CD4-positive, alpha-beta memory T cell (primary cell): Measurements from ENCODE around the gene PDLIM7. TPM values are rescaled to one million over a fixed set of nuclear protein-coding genes. Genes with fewer than 3 reads are reported as not detected.

ENCODE experiments used
- CTCF ChIA-PET: fragments of 350-600 bp; sonication (Branson Sonifier 250); formaldehyde crosslinking; loops from one replicate; lab custom pipeline; 2021; ENCODE audit warnings: inconsistent platforms; ENCODE audit not compliant: partially characterized antibody; lab: Charles Lee
- POLR2A ChIA-PET: fragments of 350-600 bp; sonication (Branson Sonifier 250); formaldehyde crosslinking; loops from one replicate; lab custom pipeline; 2021; ENCODE audit not compliant: partially characterized antibody; lab: Charles Lee
- DNase-seq, 5 donors: peaks; one replicate each; pipeline versions ENCODE4 v3.0.0 to v3.0.0-alpha.2; 2020 to 2022; ENCODE audit warnings: mixed read lengths in 1 of 5
- H3K27ac ChIP-seq: one replicate; pipeline ENCODE4 v1.7.0; 2013; ENCODE audit warnings: low read depth, low read length
- H3K27me3 ChIP-seq: 2 replicates; pipeline ENCODE4 v1.7.0; 2013; ENCODE audit warnings: mild to moderate bottlenecking, low read length, moderate library complexity; ENCODE audit not compliant: insufficient read depth
- H3K36me3 ChIP-seq: 2 replicates; pipeline ENCODE4 v1.7.0; 2013; ENCODE audit warnings: mild to moderate bottlenecking, low read length, moderate library complexity; ENCODE audit not compliant: insufficient read depth
- H3K4me1 ChIP-seq: 2 replicates; pipeline ENCODE4 v1.7.0; 2013; ENCODE audit warnings: mild to moderate bottlenecking, low read length, moderate library complexity; ENCODE audit not compliant: insufficient read depth
- H3K4me3 ChIP-seq, 2 donors: one replicate each; pipeline ENCODE4 v1.7.0; 2013; ENCODE audit warnings: low read length in 2 of 2, mild to moderate bottlenecking in 1 of 2
- H3K9me3 ChIP-seq, 2 donors: one replicate each; pipeline ENCODE4 v1.7.0; 2013; ENCODE audit warnings: low read length in 2 of 2, control low read depth in 1 of 2; ENCODE audit not compliant: control insufficient read depth in 1 of 2
- H3K27ac Mint-ChIP-seq, 7 donors: one replicate each; pipeline ENCODE4 v1.8.0; 2020 to 2021; ENCODE audit warnings: mixed read lengths in 7 of 7, mild to moderate bottlenecking in 6 of 7, inconsistent platforms in 3 of 7, moderate library complexity in 3 of 7
- H3K27me3 Mint-ChIP-seq, 2 donors: one replicate each; pipeline ENCODE4 v1.8.0; 2020 to 2021; ENCODE audit warnings: mixed read lengths in 2 of 2
- H3K36me3 Mint-ChIP-seq, 2 donors: one replicate each; pipeline ENCODE4 v1.8.0; 2020 to 2021; ENCODE audit warnings: mixed read lengths in 2 of 2, inconsistent platforms in 1 of 2, mild to moderate bottlenecking in 1 of 2
- H3K4me1 Mint-ChIP-seq, 4 donors: one replicate each; pipeline ENCODE4 v1.8.0; 2020 to 2021; ENCODE audit warnings: mixed read lengths in 4 of 4, mild to moderate bottlenecking in 1 of 4
- H3K4me3 Mint-ChIP-seq, 8 donors: one replicate each; pipeline ENCODE4 v1.8.0; 2020 to 2021; ENCODE audit warnings: mixed read lengths in 8 of 8, mild to moderate bottlenecking in 7 of 8, moderate library complexity in 6 of 8, inconsistent platforms in 3 of 8
- H3K9me3 Mint-ChIP-seq, 8 donors: one replicate each; pipeline ENCODE4 v1.8.0; 2020 to 2021; ENCODE audit warnings: mixed read lengths in 8 of 8, mild to moderate bottlenecking in 5 of 8, inconsistent platforms in 3 of 8, moderate library complexity in 1 of 8
- intact Hi-C: fragments of 100-400 bp; cut with micrococcal nuclease; formaldehyde crosslinking; loops from one replicate; pipeline ENCODE4 v1.15.1; 2023
- polyA plus RNA-seq, 2 donors: library from polyadenylated mRNA; unstranded; fragments of 300-500 nt; fragmentation: Illumina TruSeq; gene quantifications; one replicate each; pipeline ENCODE4 v1.2.3, GENCODE V29; 2021
- total RNA-seq, 2 experiments: library from RNA; stranded (reverse); gene quantifications; one replicate each; pipeline ENCODE4 v1.2.3, GENCODE V29; 2021

PDLIM7 gene
- total and polyA plus RNA-seq, 4 experiments from 2014 or later = 3.3 to 7.3 (median 4.6) TPM

- peaks cover 44 to 97% (median 65%) of the 10 kb centered on the region in 4 donors for H3K4me1 Mint-ChIP-seq
- no peaks in the 10 kb centered on the region for H3K27me3 Mint-ChIP-seq
- CTCF ChIA-PET = interaction anchor here (0.8 to 14.2 kb wide), 4 partner anchors 12 to 43 kb away, joined by 3 to 307 read pairs (median 56); partner anchors contain the start of genes F12, PFN3 and PRR7
- no peaks in the 10 kb centered on the region for H3K27me3 ChIP-seq
- intact Hi-C loops = loop anchor here (1.0 kb wide), 1 partner anchor 7 kb away; the partner anchor contains the start of gene GRK6
- no peak overlapping the region for H3K4me3 ChIP-seq
- peak overlapping the region; percentile 87 for H3K27ac ChIP-seq
- peak overlapping the region in 6 of 7 donors; percentile 37 to 96 (median 92) for H3K27ac Mint-ChIP-seq
- H3K9me3 ChIP-seq = no peaks in the 10 kb centered on the region
- peaks cover 81% of the 10 kb centered on the region for H3K36me3 ChIP-seq
- H3K36me3 Mint-ChIP-seq = peaks cover 66 to 77% of the 10 kb centered on the region in 2 donors
- DNase-seq = no peak
- POLR2A ChIA-PET = interaction anchor here (0.9 to 14.3 kb wide), 8 partner anchors 10 to 73 kb away, joined by 3 to 1171 read pairs (median 4); partner anchors contain the start of genes F12, GRK6, PFN3 and PRR7
- H3K4me3 Mint-ChIP-seq = peak overlapping the region in 7 of 8 donors; percentile 44 to 86 (median 72)
- peaks cover 0 to 4% (median 0%) of the 10 kb centered on the region in 8 donors for H3K9me3 Mint-ChIP-seq
- peaks cover 98% of the 10 kb centered on the region for H3K4me1 ChIP-seq
Observed at GRCh38 chr5:177433658-177434217, 63.7 kb downstream of the PDLIM7 start.

Other genes with a start within 250 kb of the PDLIM7 start
- gene RAB24, start 193.9 kb downstream of the PDLIM7 start, total RNA-seq = 10 to 100 TPM; 19.8 to 20.5 TPM
- 10 to 100 TPM; 13.3 to 16.0 TPM for gene RAB24, start 193.9 kb downstream of the PDLIM7 start, polyA plus RNA-seq
- gene PRELID1, start 193.8 kb downstream of the PDLIM7 start, total RNA-seq = 10 to 100 TPM; 70.9 to 72.1 TPM
- gene PRELID1, start 193.8 kb downstream of the PDLIM7 start, polyA plus RNA-seq = 100 to 1,000 TPM; 209 to 229 TPM
- 10 to 100 TPM; 17.3 TPM for gene MXD3, start 185.7 kb downstream of the PDLIM7 start, total RNA-seq
- gene MXD3, start 185.7 kb downstream of the PDLIM7 start, polyA plus RNA-seq = 1 to 10 TPM in 1 of 2 donors, under 1 TPM in 1; 0.28 to 1.2 TPM
- gene LMAN2, start 145.9 kb downstream of the PDLIM7 start, total RNA-seq = 100 to 1,000 TPM; 114 to 123 TPM
- 100 to 1,000 TPM; 223 to 322 TPM for gene LMAN2, start 145.9 kb downstream of the PDLIM7 start, polyA plus RNA-seq
- gene RGS14, start 139.7 kb downstream of the PDLIM7 start, total RNA-seq = 100 to 1,000 TPM; 167 to 168 TPM
- 10 to 100 TPM; 62.3 to 96.7 TPM for gene RGS14, start 139.7 kb downstream of the PDLIM7 start, polyA plus RNA-seq
- under 1 TPM in 1 of 2 experiments, not detected in 1; 0.11 TPM for gene SLC34A1, start 113.2 kb downstream of the PDLIM7 start, total RNA-seq
- not detected for gene SLC34A1, start 113.2 kb downstream of the PDLIM7 start, polyA plus RNA-seq
- not detected for gene PFN3, start 96.9 kb downstream of the PDLIM7 start, total RNA-seq
- gene PFN3, start 96.9 kb downstream of the PDLIM7 start, polyA plus RNA-seq = not detected
- not detected for gene F12, start 88.0 kb downstream of the PDLIM7 start, total RNA-seq
- 1 to 10 TPM; 2.0 to 2.4 TPM for gene F12, start 88.0 kb downstream of the PDLIM7 start, polyA plus RNA-seq
- 100 to 1,000 TPM; 189 to 191 TPM for gene GRK6, start 70.9 kb downstream of the PDLIM7 start, total RNA-seq
- gene GRK6, start 70.9 kb downstream of the PDLIM7 start, polyA plus RNA-seq = 100 to 1,000 TPM in 1 of 2 donors, 10 to 100 TPM in 1; 72.4 to 203 TPM
- gene PRR7, start 50.8 kb downstream of the PDLIM7 start, total RNA-seq = 1 to 10 TPM; 5.2 to 7.2 TPM
- 10 to 100 TPM; 14.3 to 17.8 TPM for gene PRR7, start 50.8 kb downstream of the PDLIM7 start, polyA plus RNA-seq
- gene DBN1, start 24.0 kb downstream of the PDLIM7 start, total RNA-seq = 1 to 10 TPM in 1 of 2 experiments, under 1 TPM in 1; 0.99 to 1.2 TPM
- gene DBN1, start 24.0 kb downstream of the PDLIM7 start, polyA plus RNA-seq = under 1 TPM in 1 of 2 donors, not detected in 1; 0.49 TPM
- 1 to 10 TPM; 3.7 to 3.9 TPM for gene DOK3, start 12.2 kb upstream of the PDLIM7 start, total RNA-seq
- under 1 TPM in 1 of 2 donors, not detected in 1; 0.69 TPM for gene DOK3, start 12.2 kb upstream of the PDLIM7 start, polyA plus RNA-seq
- gene DDX41, start 19.4 kb upstream of the PDLIM7 start, total RNA-seq = 10 to 100 TPM; 72.9 to 80.3 TPM
- gene DDX41, start 19.4 kb upstream of the PDLIM7 start, polyA plus RNA-seq = 10 to 100 TPM; 47.6 to 51.2 TPM
- gene FAM193B, start 57.0 kb upstream of the PDLIM7 start, total RNA-seq = 100 to 1,000 TPM; 233 to 252 TPM
- gene FAM193B, start 57.0 kb upstream of the PDLIM7 start, polyA plus RNA-seq = 1 to 10 TPM; 1.9 to 7.0 TPM
- gene TMED9, start 94.6 kb upstream of the PDLIM7 start, total RNA-seq = 10 to 100 TPM; 93.7 to 95.8 TPM
- gene TMED9, start 94.6 kb upstream of the PDLIM7 start, polyA plus RNA-seq = 100 to 1,000 TPM; 123 to 133 TPM
- gene B4GALT7, start 102.5 kb upstream of the PDLIM7 start, total RNA-seq = 10 to 100 TPM; 45.3 to 47.9 TPM
- 10 to 100 TPM; 23.3 to 23.6 TPM for gene B4GALT7, start 102.5 kb upstream of the PDLIM7 start, polyA plus RNA-seq